ENCODE results near the gene CTNNA2. TPM values are rescaled to one million over a fixed set of nuclear protein-coding genes. Genes with fewer than 3 reads are reported as not detected.

Gene CTNNA2
- total RNA-seq, 4 donors from 2014 or later, result 0.40 to 1.7 (median 1.5) TPM; not detected in 1

DNA sequence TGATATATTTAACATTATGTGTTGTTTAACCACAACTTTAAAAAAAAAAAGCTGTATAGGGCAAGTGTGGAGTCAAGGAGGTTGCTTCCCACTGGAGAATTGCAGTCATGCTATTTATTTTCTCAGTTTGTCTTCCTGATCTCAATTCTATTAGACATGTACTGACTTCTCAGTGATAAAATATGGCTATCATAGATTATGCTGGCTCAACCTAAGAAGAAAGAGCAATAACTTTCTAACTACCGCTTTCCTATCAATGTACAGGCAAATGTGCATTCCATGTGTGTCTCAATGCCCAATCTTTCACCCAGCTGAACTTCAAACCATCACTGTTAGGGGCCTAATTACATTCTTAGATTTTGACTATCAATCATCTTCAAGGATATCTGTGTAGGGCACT, 201.4 kb downstream of the CTNNA2 start:
- WGBS, 2 donors (ENCODE audit: low coverage in 1 of 2), result 94 to 100% methylated on average over 1 of the region's 1 CpG
- no peak for DNase-seq
- no peaks in the 10 kb centered on the region for H3K4me1 ChIP-seq
- no peak for TF ChIP-seq POLR2A (IDR thresholded peaks at IDR 0.05)
- no peaks in the 10 kb centered on the region for H3K36me3 ChIP-seq
- in situ Hi-C loops (cut with MboI; ENCODE audit: low pct_ligation_motif_present in 1 of 4, low pct_unique_long_range_greater_than_20kb in 1 of 4, low sequenced_read_pairs in 3 of 4), result no loop called here
- H3K4me3 ChIP-seq, result no peak overlapping the region
- no peak overlapping the region for H3K27ac ChIP-seq
- H3K27me3 ChIP-seq, result no peaks in the 10 kb centered on the region
- intact Hi-C loops (cut with DNase I; ENCODE audit: low total_unique reads), result no loop called here
- H3K9me3 ChIP-seq, result no peaks in the 10 kb centered on the region

GRCh38 chr2:79715338-79715737, 202.5 kb downstream of the CTNNA2 start:
- TF ChIP-seq POLR2AphosphoS5 (IDR thresholded peaks at IDR 0.05) (no peak), EP300 (IDR thresholded peaks at IDR 0.05; ENCODE audit: low read depth) (no peak), CTCF (IDR thresholded peaks at IDR 0.05) (no peak), POLR2A (IDR thresholded peaks at IDR 0.05) (no peak)
- in situ Hi-C loops (cut with MboI; ENCODE audit: low pct_ligation_motif_present in 1 of 4, low pct_unique_long_range_greater_than_20kb in 1 of 4, low sequenced_read_pairs in 3 of 4), result no loop called here
- Histone ChIP-seq H3K36me3 (no peaks in the 10 kb centered on the region), H3K27ac (no peak overlapping the region), H3K9me3 (no peaks in the 10 kb centered on the region), H3K4me1 (no peaks in the 10 kb centered on the region), H3K4me3 (no peak overlapping the region), H3K27me3 (no peaks in the 10 kb centered on the region)
- intact Hi-C loops (cut with DNase I; ENCODE audit: low total_unique reads), result no loop called here
- DNase-seq, result no peak
- 76 to 80% methylated on average over 1 of the region's 1 CpG for WGBS, 2 donors (ENCODE audit: low coverage in 1 of 2)

DNA sequence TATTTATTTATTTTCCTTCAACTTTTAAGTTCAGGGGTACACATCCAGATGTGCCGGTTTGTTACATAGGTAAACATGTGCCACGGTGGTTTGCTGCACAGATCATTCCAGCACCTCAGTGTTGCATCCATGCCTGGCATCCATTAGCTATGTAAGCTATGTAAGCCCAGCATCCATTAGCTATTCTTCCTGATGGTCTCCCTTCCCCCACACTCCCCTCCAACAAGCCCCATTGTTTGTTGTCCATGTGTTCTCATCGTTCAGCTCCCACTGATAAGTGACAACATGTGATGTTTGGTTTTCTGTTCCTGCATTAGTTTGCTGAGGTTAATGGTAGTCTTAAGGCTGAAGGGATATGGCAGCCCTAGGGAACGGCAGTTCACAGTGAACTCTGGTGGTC, 203.4 kb downstream of the CTNNA2 start:
- TF ChIP-seq CTCF (IDR thresholded peaks at IDR 0.05) (no peak), EP300 (IDR thresholded peaks at IDR 0.05; ENCODE audit: low read depth) (no peak), POLR2AphosphoS5 (IDR thresholded peaks at IDR 0.05) (no peak), POLR2A (IDR thresholded peaks at IDR 0.05) (no peak)
- Histone ChIP-seq H3K9me3 (no peaks in the 10 kb centered on the region), H3K27ac (no peak overlapping the region), H3K4me3 (no peak overlapping the region), H3K27me3 (no peaks in the 10 kb centered on the region), H3K36me3 (no peaks in the 10 kb centered on the region), H3K4me1 (no peaks in the 10 kb centered on the region)
- DNase-seq, result no peak
- 75 to 100% methylated on average over 1 to 4 of the region's 4 CpGs for WGBS, 2 donors (ENCODE audit: low coverage in 1 of 2)
- intact Hi-C loops (cut with DNase I; ENCODE audit: low total_unique reads) (no loop called here), in situ Hi-C loops (cut with MboI; ENCODE audit: low pct_ligation_motif_present in 1 of 4, low pct_unique_long_range_greater_than_20kb in 1 of 4, low sequenced_read_pairs in 3 of 4) (no loop called here)

GRCh38 chr2:79717364-79718007, 204.6 kb downstream of the CTNNA2 start:
- no peaks in the 10 kb centered on the region for H3K4me1 ChIP-seq
- TF ChIP-seq POLR2A (IDR thresholded peaks at IDR 0.05) (no peak), EP300 (IDR thresholded peaks at IDR 0.05; ENCODE audit: low read depth) (no peak), CTCF (IDR thresholded peaks at IDR 0.05) (no peak), POLR2AphosphoS5 (IDR thresholded peaks at IDR 0.05) (no peak)
- no peaks in the 10 kb centered on the region for H3K27me3 ChIP-seq
- H3K36me3 ChIP-seq, result no peaks in the 10 kb centered on the region
- intact Hi-C loops (cut with DNase I; ENCODE audit: low total_unique reads) (no loop called here), in situ Hi-C loops (cut with MboI; ENCODE audit: low pct_ligation_motif_present in 1 of 4, low pct_unique_long_range_greater_than_20kb in 1 of 4, low sequenced_read_pairs in 3 of 4) (no loop called here)
- H3K27ac ChIP-seq, result no peak overlapping the region
- no peak for DNase-seq
- 75 to 83% methylated on average over 3 to 5 of the region's 5 CpGs for WGBS, 2 donors (ENCODE audit: low coverage in 1 of 2)
- no peak overlapping the region for H3K4me3 ChIP-seq
- no peaks in the 10 kb centered on the region for H3K9me3 ChIP-seq

- Histone ChIP-seq H3K36me3 (no peaks in the 10 kb centered on the region), H3K4me3 (no peak overlapping the region), H3K27ac (no peak overlapping the region), H3K4me1 (no peaks in the 10 kb centered on the region), H3K27me3 (no peaks in the 10 kb centered on the region), H3K9me3 (no peaks in the 10 kb centered on the region)
- in situ Hi-C loops (cut with MboI; ENCODE audit: low pct_ligation_motif_present in 1 of 4, low pct_unique_long_range_greater_than_20kb in 1 of 4, low sequenced_read_pairs in 3 of 4), result no loop called here
- DNase-seq, result no peak
- no peak for TF ChIP-seq EP300 (IDR thresholded peaks at IDR 0.05; ENCODE audit: low read depth)
- TF ChIP-seq CTCF (IDR thresholded peaks at IDR 0.05), result no peak
- intact Hi-C loops (cut with DNase I; ENCODE audit: low total_unique reads), result no loop called here
- 78 to 100% methylated on average over 1 of the region's 1 CpG for WGBS, 2 donors (ENCODE audit: low coverage in 1 of 2)
Measured at GRCh38 chr2:79721061-79721460, 208.2 kb downstream of the CTNNA2 start.

All from transverse colon (tissue), 4 donors.